ENCODE results near the gene SLC26A8. TPM values are rescaled to one million over a fixed set of nuclear protein-coding genes. Genes with fewer than 3 reads are reported as not detected.

SLC26A8 gene
- total RNA-seq, 4 donors from 2014 or later: under 0.01 to 0.17 TPM; not detected in 2

DNA sequence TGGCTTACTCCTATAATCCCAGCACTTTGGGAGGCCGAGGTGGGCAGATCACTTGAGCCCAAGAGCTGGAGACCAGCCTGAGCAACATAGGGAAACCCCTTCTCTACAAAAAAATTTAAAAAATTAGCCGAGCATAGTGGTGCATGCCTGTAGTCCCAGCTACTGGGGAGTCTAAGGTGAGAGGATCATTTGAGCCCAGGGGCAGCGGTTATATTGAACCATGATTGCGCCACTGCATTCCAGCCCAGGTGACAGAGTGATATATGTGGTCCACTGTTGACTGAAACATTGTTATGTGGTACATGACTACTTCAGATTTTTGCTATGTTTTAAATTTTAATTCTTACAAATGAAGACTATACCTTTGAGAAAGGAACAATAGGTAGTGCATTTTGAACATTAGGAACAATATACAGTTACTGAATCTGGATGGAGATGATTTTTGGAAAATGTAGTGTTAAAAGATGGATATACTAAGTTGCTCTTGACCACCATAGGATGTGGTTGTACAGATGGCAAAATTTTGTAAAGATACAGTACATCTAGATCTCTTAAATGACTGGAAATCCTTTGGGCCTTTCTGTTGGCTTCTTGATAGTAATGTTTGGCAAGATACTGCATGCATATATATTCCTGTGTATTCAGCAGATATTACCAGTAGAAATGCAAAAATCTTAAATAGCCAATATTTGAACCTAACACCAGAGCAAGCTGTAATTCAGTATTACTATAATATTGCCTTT is 39.0 kb upstream of the SLC26A8 start:
- no peak for DNase-seq (ENCODE audit: extremely low spot score)
- no peak for TF ChIP-seq EP300 (IDR thresholded peaks at IDR 0.05)
- no peak for TF ChIP-seq POLR2A (IDR thresholded peaks at IDR 0.05; ENCODE audit: low read depth)
- no peak for TF ChIP-seq CTCF (IDR thresholded peaks at IDR 0.05)
- TF ChIP-seq POLR2AphosphoS5 (IDR thresholded peaks at IDR 0.05): no peak
- H3K4me3 ChIP-seq: no peak overlapping the region
- H3K9me3 ChIP-seq: no peaks in the 10 kb centered on the region
- WGBS: 97% methylated on average over 4 of the region's 4 CpGs
- no peak overlapping the region for H3K27ac ChIP-seq (replicated peaks in 1 of 4)
- H3K4me1 ChIP-seq: peaks cover 31 to 69% (median 64%) of the 10 kb centered on the region in 4 donors
- intact Hi-C loops (cut with DNase I): no loop called here
- no peaks in the 10 kb centered on the region for H3K27me3 ChIP-seq
- H3K36me3 ChIP-seq: peaks cover 6 to 18% (median 14%) of the 10 kb centered on the region in 4 donors

DNA sequence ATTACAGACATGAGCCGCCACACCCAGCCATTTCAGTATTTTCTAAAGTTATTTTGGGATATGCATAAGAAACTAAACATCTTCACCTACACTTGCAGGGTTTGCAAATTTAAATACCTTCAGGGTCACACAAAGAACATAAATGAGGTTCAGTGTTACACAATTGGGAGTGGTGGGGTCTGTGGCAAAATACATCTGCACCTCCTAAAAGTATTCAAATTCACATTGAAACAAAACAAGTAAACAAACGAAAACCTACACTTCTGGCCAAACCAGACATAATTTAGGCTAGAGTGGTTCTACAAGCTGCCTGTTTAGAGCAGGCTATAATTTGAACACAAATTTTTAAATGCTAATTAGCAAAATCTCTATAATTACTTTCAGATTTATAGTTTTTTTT is 37.8 kb upstream of the SLC26A8 start:
- Histone ChIP-seq H3K27me3 (no peaks in the 10 kb centered on the region), H3K9me3 (no peaks in the 10 kb centered on the region), H3K27ac (replicated peaks in 1 of 4) (no peak overlapping the region), H3K36me3 (peaks cover 6 to 18% (median 14%) of the 10 kb centered on the region in 4 donors), H3K4me1 (peaks cover 24 to 61% (median 53%) of the 10 kb centered on the region in 4 donors), H3K4me3 (no peak overlapping the region)
- intact Hi-C loops (cut with DNase I): no loop called here
- 95% methylated on average over 2 of the region's 2 CpGs for WGBS
- TF ChIP-seq POLR2A (IDR thresholded peaks at IDR 0.05; ENCODE audit: low read depth): no peak
- no peak for TF ChIP-seq POLR2AphosphoS5 (IDR thresholded peaks at IDR 0.05)
- TF ChIP-seq EP300 (IDR thresholded peaks at IDR 0.05): no peak
- no peak for TF ChIP-seq CTCF (IDR thresholded peaks at IDR 0.05)
- DNase-seq (ENCODE audit: extremely low spot score): no peak

GRCh38 chr6:36061236-36061635 is 36.8 kb upstream of the SLC26A8 start:
- no peak overlapping the region for H3K27ac ChIP-seq (replicated peaks in 1 of 4)
- WGBS: 48% methylated on average over 2 of the region's 2 CpGs
- TF ChIP-seq EP300 (IDR thresholded peaks at IDR 0.05) (no peak), CTCF (IDR thresholded peaks at IDR 0.05) (no peak), POLR2A (IDR thresholded peaks at IDR 0.05; ENCODE audit: low read depth) (no peak), POLR2AphosphoS5 (IDR thresholded peaks at IDR 0.05) (no peak)
- H3K4me3 ChIP-seq: no peak overlapping the region
- intact Hi-C loops (cut with DNase I): no loop called here
- H3K27me3 ChIP-seq: no peaks in the 10 kb centered on the region
- peaks cover 14 to 54% (median 48%) of the 10 kb centered on the region in 4 donors for H3K4me1 ChIP-seq
- DNase-seq (ENCODE audit: extremely low spot score): no peak
- H3K36me3 ChIP-seq: peaks cover 6 to 18% (median 14%) of the 10 kb centered on the region in 4 donors
- H3K9me3 ChIP-seq: no peaks in the 10 kb centered on the region

- H3K27ac ChIP-seq (replicated peaks in 1 of 4): no peak overlapping the region
- H3K4me3 ChIP-seq: no peak overlapping the region
- H3K9me3 ChIP-seq: no peaks in the 10 kb centered on the region
- H3K4me1 ChIP-seq: peaks cover 26 to 61% (median 56%) of the 10 kb centered on the region in 4 donors
- H3K27me3 ChIP-seq: no peaks in the 10 kb centered on the region
- TF ChIP-seq EP300 (IDR thresholded peaks at IDR 0.05) (no peak), POLR2A (IDR thresholded peaks at IDR 0.05; ENCODE audit: low read depth) (no peak), POLR2AphosphoS5 (IDR thresholded peaks at IDR 0.05) (no peak), CTCF (IDR thresholded peaks at IDR 0.05) (no peak)
- H3K36me3 ChIP-seq: peaks cover 6 to 27% (median 16%) of the 10 kb centered on the region in 4 donors
- WGBS: 82% methylated on average over 1 of the region's 1 CpG
- intact Hi-C loops (cut with DNase I): no loop called here
- no peak for DNase-seq (ENCODE audit: extremely low spot score)
Observed at GRCh38 chr6:36056178-36056577, 31.7 kb upstream of the SLC26A8 start.

All from esophagus muscularis mucosa (tissue), 4 donors.